Liver (tissue), 9 donors: ENCODE data around the gene RELCH. TPM values are rescaled to one million over a fixed set of nuclear protein-coding genes. Genes with fewer than 3 reads are reported as not detected.

Experiments used
- DNase-seq: peaks from one replicate; pipeline ENCODE4 v3.0.0-alpha.2; 2017; ENCODE audit warnings: low spot score
- H3K27ac ChIP-seq, 2 donors: one replicate each; pipeline ENCODE4 v1.7.0; 2013; ENCODE audit warnings: inconsistent platforms in 2 of 2, low read length in 2 of 2, control low read depth in 1 of 2, low read depth in 1 of 2, mild to moderate bottlenecking in 1 of 2
- H3K27me3 ChIP-seq, 4 donors: one replicate each; pipeline versions ENCODE4 v1.6.1 to v1.7.0; 2013; ENCODE audit warnings: low read length in 3 of 4, inconsistent platforms in 1 of 4, mild to moderate bottlenecking in 1 of 4, moderate library complexity in 1 of 4; ENCODE audit not compliant: control insufficient read depth in 4 of 4, insufficient read depth in 4 of 4
- H3K36me3 ChIP-seq, 4 donors: one replicate each; pipeline versions ENCODE4 v1.6.1 to v1.7.0; 2013; ENCODE audit warnings: low read length in 3 of 4, mild to moderate bottlenecking in 3 of 4, low read depth in 1 of 4, moderate library complexity in 1 of 4; ENCODE audit not compliant: control insufficient read depth in 4 of 4, insufficient read depth in 3 of 4
- H3K4me1 ChIP-seq, 4 donors: one replicate each; pipeline versions ENCODE4 v1.6.1 to v1.7.0; 2013; ENCODE audit warnings: low read length in 3 of 4, mild to moderate bottlenecking in 3 of 4, moderate library complexity in 1 of 4; ENCODE audit not compliant: control insufficient read depth in 4 of 4, insufficient read depth in 4 of 4
- H3K4me3 ChIP-seq, 3 donors: one replicate each; pipeline versions ENCODE4 v1.6.1 to v1.7.0; 2013; ENCODE audit warnings: low read length in 3 of 3, control low read depth in 1 of 3, low read depth in 1 of 3, mild to moderate bottlenecking in 1 of 3
- H3K9ac ChIP-seq, 2 donors: one replicate each; pipeline ENCODE4 v1.7.0; 2013; ENCODE audit warnings: low read length in 2 of 2, mild to moderate bottlenecking in 2 of 2, moderate library complexity in 2 of 2, control low read depth in 1 of 2, low read depth in 1 of 2
- H3K9me3 ChIP-seq, 4 donors: one replicate each; pipeline versions ENCODE4 v1.6.1 to v1.7.0; 2013; ENCODE audit warnings: low read length in 3 of 4; ENCODE audit not compliant: control insufficient read depth in 4 of 4
- CTCF ChIP-seq: fragments of 150-350 bp; IDR thresholded peaks from 2 replicates; pipeline ENCODE4 v1.5.1; 2017; ENCODE audit warnings: improper control_type of control experiment, low read depth, low read length; ENCODE audit not compliant: missing input control
- EGR1 ChIP-seq, 2 donors: IDR thresholded peaks; 2 replicates each; pipeline ENCODE4 v1.6.1; 2016 to 2018; ENCODE audit warnings: antibody characterized with exemption in 2 of 2, low read depth in 2 of 2
- FOXA1 ChIP-seq: IDR thresholded peaks from 2 replicates; pipeline ENCODE4 v1.6.1; 2016; ENCODE audit warnings: antibody characterized with exemption
- FOXA2 ChIP-seq: IDR thresholded peaks from 2 replicates; pipeline ENCODE4 v1.6.1; 2016; ENCODE audit warnings: antibody characterized with exemption
- GABPA ChIP-seq, 2 donors: IDR thresholded peaks in 1 of 2; conservative IDR thresholded peaks in 1 of 2; 2 replicates each; pipeline ENCODE4 v1.6.1; 2016; ENCODE audit warnings: antibody characterized with exemption in 2 of 2, mild to moderate bottlenecking in 1 of 2, moderate library complexity in 1 of 2
- HNF4A ChIP-seq, 2 donors: conservative IDR thresholded peaks; 2 replicates each; pipeline ENCODE4 v1.6.1; 2016; ENCODE audit warnings: antibody characterized with exemption in 2 of 2, mild to moderate bottlenecking in 2 of 2
- HNF4G ChIP-seq: IDR thresholded peaks from 2 replicates; pipeline ENCODE4 v1.6.1; 2016; ENCODE audit warnings: antibody characterized with exemption
- JUND ChIP-seq, 2 donors: IDR thresholded peaks; 2 replicates each; pipeline ENCODE4 v1.6.1; 2016; ENCODE audit warnings: antibody characterized with exemption in 2 of 2
- MAX ChIP-seq: IDR thresholded peaks from 2 replicates; pipeline ENCODE4 v1.6.1; 2016; ENCODE audit warnings: antibody characterized with exemption
- NR2F2 ChIP-seq: IDR thresholded peaks from 2 replicates; pipeline ENCODE4 v1.6.1; 2016; ENCODE audit warnings: antibody characterized with exemption
- RAD21 ChIP-seq, 2 donors: IDR thresholded peaks; 2 replicates each; pipeline ENCODE4 v1.6.1; 2016; ENCODE audit warnings: antibody characterized with exemption in 2 of 2, mild to moderate bottlenecking in 2 of 2
- REST ChIP-seq: IDR thresholded peaks from 2 replicates; pipeline ENCODE4 v1.6.1; 2016; ENCODE audit warnings: antibody characterized with exemption, mild to moderate bottlenecking
- RXRA ChIP-seq, 2 donors: IDR thresholded peaks; 2 replicates each; pipeline ENCODE4 v1.6.1; 2017 to 2018; ENCODE audit warnings: antibody characterized with exemption in 2 of 2, mild to moderate bottlenecking in 1 of 2
- SP1 ChIP-seq: IDR thresholded peaks from 2 replicates; pipeline ENCODE4 v1.6.1; 2018; ENCODE audit warnings: antibody characterized with exemption, mild to moderate bottlenecking
- TAF1 ChIP-seq: conservative IDR thresholded peaks from 2 replicates; pipeline ENCODE4 v1.6.1; 2016; ENCODE audit warnings: antibody characterized with exemption, mild to moderate bottlenecking
- YY1 ChIP-seq: IDR thresholded peaks from 2 replicates; pipeline ENCODE4 v1.6.1; 2016; ENCODE audit warnings: antibody characterized with exemption, mild to moderate bottlenecking
- WGBS: extraction: QIAGEN DNeasy Blood & Tissue Kit; methylation state at CpG from one replicate; pipeline ENCODE4 v1.1.7; 2013; 5-methylcytosine and 5-hydroxymethylcytosine counted together
- polyA plus RNA-seq, 2 donors: library from polyadenylated mRNA; stranded (reverse) in 1 of 2; unstranded in 1 of 2; fragments of 200-250 nt in 1 of 2; fragments of >200 nt in 1 of 2; fragmentation: Nextera tagmentation in 1 of 2; extraction: Ambion mirVana in 1 of 2; gene quantifications; one replicate each; pipeline versions ENCODE4 v1.2.1 to v1.2.3, GENCODE V29; 2013 to 2015
- total RNA-seq, 2 donors: library from RNA; depleted of rRNA; stranded (reverse); fragments of >200 nt; gene quantifications; one replicate each; pipeline ENCODE4 v1.2.3, GENCODE V29; 2014
- TF ChIP-seq, protein P1 (sequence below): IDR thresholded peaks from 2 replicates; pipeline ENCODE4 v1.6.1; 2016; ENCODE audit warnings: antibody characterized with exemption
- TF ChIP-seq, protein P2 (sequence below): IDR thresholded peaks from 2 replicates; pipeline ENCODE4 v1.6.1; 2016; ENCODE audit warnings: antibody characterized with exemption
- donor health status: healthy.
- donor health status: healthy.
- donor health status: healthy.
- donor health status: healthy.
- donor health status: healthy.

The RELCH gene
- total and polyA plus RNA-seq, 4 donors = 4.3 to 21.7 (median 11.0) TPM

DNA sequence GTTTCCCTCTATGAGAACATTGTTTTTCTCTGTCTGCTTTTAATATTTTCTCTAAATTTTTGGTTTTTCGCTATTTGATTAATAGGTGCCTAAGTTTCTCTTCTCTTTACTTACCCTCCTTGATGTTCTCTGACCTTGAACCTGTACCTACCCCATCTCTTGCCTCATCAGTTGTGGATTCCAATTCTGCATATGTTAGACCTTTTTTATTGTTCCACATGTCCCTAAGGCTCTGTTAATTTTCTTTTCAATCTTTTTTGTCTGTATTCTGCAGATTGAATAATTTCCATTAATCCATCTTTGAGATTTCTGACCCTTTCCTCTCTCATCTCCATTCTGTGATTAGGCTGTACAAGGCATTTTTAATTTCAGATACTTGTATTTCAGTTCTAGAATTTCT lies 23.1 kb downstream of the RELCH start:
- no peak overlapping the region for H3K27ac ChIP-seq
- WGBS = 98% methylated on average over 1 of the region's 1 CpG
- no peak overlapping the region for H3K9ac ChIP-seq
- TF ChIP-seq FOXA2 (no peak), FOXA1 (no peak), HNF4G (no peak), EGR1 (IDR thresholded peaks at IDR 0.05; ENCODE audit: low read depth in 2 of 2) (no peak), MAX (no peak), JUND (IDR thresholded peaks at IDR 0.05) (no peak), CTCF (no peak), RAD21 (IDR thresholded peaks at IDR 0.05) (no peak), NR2F2 (no peak), SP1 (no peak), RXRA (IDR thresholded peaks at IDR 0.05) (no peak), YY1 (no peak), HNF4A (conservative IDR thresholded peaks at IDR 0.05) (no peak), GABPA (IDR thresholded peaks at IDR 0.05 in 1 of 2, conservative IDR thresholded peaks at IDR 0.05 in 1 of 2) (no peak), TAF1 (no peak), REST (no peak)
- TF ChIP-seq, protein P1, sequence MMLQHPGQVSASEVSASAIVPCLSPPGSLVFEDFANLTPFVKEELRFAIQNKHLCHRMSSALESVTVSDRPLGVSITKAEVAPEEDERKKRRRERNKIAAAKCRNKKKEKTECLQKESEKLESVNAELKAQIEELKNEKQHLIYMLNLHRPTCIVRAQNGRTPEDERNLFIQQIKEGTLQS = no peak
- TF ChIP-seq, protein P2, sequence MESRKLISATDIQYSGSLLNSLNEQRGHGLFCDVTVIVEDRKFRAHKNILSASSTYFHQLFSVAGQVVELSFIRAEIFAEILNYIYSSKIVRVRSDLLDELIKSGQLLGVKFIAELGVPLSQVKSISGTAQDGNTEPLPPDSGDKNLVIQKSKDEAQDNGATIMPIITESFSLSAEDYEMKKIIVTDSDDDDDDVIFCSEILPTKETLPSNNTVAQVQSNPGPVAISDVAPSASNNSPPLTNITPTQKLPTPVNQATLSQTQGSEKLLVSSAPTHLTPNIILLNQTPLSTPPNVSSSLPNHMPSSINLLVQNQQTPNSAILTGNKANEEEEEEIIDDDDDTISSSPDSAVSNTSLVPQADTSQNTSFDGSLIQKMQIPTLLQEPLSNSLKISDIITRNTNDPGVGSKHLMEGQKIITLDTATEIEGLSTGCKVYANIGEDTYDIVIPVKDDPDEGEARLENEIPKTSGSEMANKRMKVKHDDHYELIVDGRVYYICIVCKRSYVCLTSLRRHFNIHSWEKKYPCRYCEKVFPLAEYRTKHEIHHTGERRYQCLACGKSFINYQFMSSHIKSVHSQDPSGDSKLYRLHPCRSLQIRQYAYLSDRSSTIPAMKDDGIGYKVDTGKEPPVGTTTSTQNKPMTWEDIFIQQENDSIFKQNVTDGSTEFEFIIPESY = no peak
- H3K27me3 ChIP-seq = no peaks in the 10 kb centered on the region
- H3K9me3 ChIP-seq = no peaks in the 10 kb centered on the region
- no peaks in the 10 kb centered on the region for H3K4me1 ChIP-seq
- H3K4me3 ChIP-seq = no peak overlapping the region
- H3K36me3 ChIP-seq = peaks cover 0 to 7% (median 3%) of the 10 kb centered on the region in 4 donors
- no peak for DNase-seq
